Forelimb muscle (tissue), 1 donor: Measurements from ENCODE around the gene TPSAB1. TPM values are rescaled to one million over a fixed set of nuclear protein-coding genes. Genes with fewer than 3 reads are reported as not detected.

ENCODE experiments used
- DNase-seq: peaks from one replicate; pipeline ENCODE4 v3.0.0-alpha.2; 2013; ENCODE audit warnings: low read depth
- polyA plus RNA-seq: library from polyadenylated mRNA; unstranded; fragments of 120-200 nt; gene quantifications from one replicate; pipeline ENCODE4 v1.2.1, GENCODE V29; 2013; ENCODE audit not compliant: insufficient read length

The TPSAB1 gene
- polyA plus RNA-seq, 1 donor: 1.2 TPM

DNA sequence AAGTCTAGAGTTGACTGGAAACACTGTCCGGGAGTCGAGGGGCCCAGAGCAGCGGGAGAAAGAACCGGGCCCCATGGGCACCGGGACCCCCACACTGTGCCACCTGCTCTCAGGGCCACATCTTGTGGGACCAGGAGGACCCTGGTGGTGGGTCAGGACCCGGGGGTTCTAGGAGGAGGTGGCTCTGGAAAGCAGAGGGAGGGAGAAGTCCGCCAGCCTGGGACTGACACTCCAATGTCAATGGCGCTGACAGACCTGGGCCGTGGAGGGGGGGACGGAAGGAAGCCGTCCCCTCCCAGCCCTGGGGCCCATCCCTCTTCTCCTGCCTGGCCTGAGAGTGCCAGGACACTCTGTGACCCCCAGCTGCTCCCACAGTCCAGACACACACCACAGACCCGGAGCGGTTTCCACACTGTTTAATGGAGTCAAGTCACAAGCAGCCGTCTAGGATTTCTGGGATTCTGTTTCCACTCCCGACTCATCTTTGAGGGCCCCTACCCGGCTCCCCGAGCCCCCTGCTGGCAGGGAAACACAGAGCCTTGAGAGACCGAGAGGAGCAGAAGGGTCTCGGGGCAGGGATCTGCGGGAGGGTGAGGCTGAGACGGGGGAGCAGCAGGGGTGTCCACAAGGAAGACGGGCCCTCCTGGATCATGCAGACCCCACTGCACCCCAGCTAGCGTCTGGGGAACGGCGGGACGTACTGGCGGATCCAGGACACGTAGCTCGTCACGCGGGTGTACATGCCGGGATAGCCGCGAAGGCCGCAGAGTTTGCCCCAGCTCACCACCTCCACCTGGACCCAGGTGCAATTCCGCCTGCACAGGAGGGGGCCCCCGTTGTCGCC, 45.4 kb downstream of the TPSAB1 start:
- DNase-seq: no peak

DNA sequence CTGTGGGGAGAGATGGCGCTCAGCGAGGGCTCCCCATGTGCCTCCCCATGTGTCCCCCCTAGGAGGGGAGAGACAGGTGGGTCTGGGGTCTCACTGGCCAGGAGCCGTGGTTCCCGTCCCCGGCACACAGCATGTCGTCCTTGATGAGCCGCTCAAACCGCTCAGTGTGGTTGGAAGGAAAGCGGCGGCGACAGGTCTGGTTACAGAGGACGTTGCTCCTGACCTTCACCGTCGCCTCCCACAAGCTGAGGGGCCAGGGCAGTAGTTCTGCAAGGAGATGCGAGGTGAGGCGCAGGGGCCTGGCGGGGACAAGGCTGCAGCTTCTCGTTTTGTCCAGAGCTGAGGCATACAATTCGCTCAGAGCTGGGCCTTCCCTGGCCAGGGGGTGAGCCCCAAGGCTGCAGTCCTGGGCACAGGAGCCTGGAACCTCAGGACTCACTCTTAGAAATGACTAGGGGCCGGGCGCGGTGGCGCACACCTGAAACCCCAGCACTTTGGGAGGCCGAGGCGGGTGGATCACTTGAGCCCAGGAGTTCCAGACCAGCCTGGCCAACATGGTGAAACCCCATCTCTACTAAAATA, 46.1 kb downstream of the TPSAB1 start:
- no peak for DNase-seq

DNA sequence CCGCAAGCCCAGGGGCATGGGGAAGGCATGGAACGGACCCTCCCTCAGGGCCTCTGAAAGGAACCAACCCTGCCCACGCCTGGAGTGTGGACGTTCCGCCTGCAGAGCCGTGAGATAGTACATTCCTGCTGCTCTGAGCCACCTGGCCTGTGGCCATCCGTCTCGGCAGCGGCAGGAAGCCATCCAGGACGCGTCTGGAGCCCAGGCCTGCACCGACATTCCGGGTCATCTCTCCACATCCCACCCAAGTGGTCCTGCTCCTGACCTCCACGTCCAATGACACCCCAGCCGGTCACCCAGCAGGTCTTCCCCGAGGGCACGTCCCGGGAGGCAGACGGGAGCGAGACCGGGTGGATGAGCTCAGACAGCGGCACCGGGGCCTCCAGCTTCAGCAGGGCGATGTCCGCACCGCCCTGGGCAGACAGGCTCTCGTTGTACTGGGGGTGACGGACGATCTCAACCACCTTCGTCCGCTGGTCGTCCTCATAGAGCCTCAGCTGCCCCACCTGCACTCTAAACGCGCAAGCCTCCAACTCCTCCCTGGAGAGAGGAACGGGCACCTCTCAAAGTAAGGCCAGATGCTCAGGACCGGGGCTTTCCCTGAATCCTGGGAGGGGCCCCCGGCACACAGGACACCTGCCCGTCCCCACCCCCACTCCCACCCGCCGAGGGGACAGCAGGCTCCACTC, 47.6 kb downstream of the TPSAB1 start:
- DNase-seq: no peak

DNA sequence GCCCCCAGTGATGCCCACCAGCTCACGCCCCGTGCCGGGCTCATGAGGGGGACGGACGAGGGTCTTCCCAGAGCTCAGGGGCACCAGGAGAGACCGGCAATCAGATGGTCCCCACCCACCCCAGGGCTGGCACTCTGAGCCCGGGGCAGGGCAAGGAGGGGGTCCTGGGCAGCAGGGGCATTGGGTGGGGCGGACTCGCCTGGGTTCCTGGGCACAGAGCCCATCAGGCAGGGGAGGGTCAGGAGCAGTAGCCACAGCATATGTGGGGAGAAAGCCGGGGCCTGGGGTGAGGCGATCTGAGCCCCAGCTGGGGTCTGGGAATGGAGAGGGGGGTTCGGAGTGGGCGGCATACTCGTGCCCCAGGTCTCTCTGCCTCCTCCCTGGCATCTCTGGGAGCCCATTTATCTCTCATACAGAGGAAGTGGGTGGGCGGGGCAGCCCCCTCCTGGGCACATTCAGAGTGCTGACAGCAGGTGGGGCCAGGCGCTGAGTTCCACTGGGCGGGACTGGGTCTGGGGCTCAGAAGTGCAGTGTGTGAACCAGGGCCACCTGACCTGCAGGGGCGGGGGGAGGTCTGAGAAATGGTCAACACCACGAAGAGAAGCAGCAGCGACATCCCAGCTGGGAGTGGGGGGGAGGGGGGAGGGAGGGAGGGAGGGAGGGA, 48.4 kb downstream of the TPSAB1 start:
- no peak for DNase-seq

DNA sequence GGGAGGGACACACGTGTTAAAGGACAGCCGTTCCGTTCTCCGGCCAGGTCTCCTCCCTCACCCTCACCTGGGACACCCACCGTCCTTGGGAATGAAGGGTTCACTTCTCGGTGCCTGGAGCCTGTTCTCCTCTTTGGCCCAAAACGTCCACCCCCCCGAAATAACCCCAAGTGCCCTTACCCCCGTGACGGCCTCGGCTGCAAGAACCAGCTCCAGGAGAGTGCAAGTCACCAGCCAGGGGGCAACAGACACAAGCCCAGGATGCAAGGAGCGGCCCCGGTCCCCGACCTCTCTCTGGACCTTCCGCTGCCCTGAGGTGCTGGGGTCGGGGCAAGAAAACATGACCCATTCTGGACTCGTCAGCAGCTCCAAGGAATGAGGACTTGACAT, 49.0 kb downstream of the TPSAB1 start:
- DNase-seq: no peak

DNA sequence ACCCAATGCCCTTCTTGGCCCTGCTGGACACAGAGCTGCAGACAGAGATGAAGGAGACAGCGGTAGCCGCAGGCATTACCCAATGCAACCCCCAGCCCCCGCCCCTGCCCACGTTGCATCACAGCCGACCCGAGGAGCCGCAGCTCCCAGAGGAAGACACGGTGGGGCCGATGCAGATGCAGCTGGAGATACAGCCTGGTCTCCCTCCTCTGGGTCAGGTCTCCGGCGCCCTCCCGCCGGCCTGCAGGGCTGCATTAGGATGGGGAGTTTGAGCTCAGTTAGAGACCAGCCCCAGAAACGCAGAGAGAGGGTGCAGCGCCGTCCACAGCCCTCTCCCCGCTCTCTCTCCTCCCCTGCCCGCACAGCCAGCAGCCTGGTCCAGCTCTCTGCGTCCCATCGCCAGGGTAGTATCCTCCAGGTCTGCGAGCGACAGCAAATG, 49.6 kb downstream of the TPSAB1 start:
- no peak for DNase-seq

DNA sequence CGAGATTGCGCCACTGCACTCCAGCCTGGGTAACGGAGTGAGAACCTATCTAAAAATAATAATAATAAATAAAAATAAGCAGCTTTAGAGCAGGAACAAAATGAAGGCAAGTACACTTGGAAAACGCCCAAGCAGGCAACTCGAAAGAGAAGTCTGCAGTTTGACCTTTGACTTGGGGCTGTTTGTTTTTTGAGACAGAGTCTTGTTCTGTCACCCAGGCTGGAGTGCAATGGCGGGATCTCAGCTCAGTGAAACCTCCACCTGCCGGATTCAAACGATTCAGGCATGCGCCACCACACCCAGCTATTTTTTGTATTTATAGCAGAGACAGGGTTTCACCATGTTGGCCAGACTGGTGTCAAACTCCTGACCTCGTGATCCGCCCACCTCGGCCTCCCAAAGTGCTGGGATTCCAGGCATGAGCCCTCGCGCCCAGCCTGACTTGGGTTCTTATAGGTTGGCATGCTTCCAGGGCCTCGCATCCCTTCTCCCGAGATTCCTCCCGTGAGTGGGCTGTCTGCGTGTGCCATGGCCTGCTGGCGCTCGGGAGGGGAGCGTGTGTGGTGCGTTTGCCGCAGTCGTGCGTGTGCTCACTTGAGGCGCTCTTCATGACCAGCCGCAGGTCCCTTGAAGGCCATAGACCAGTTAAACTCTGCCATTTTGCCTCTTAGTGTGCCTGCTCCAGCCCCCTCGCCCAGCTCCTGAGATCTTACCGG, 50.5 kb downstream of the TPSAB1 start:
- DNase-seq: no peak

DNA sequence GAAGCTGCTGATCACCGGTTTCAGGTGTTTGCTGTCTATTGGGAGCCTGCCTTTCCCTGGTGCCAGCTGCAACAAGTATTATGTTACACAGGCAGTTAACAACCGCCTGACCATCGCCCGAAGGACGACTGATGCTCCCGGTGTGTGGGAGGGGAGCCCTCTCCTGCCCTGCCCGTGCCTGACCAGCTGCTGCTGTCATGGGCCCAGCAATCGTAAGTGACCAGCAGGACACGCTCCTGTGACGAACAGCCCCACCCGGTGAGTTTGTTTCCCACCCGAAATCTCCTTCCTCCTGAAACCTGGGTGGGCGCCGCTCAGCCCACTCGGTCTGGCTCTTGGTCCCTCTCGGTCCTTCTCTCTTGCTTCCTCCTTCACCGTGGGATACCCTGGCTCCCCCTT, 51.1 kb downstream of the TPSAB1 start:
- no peak for DNase-seq

Other genes with a start within 250 kb of the TPSAB1 start
- gene SSTR5, start 168.0 kb upstream of the TPSAB1 start, polyA plus RNA-seq: not detected
- not detected for gene C1QTNF8, start 144.5 kb upstream of the TPSAB1 start, polyA plus RNA-seq
- 51.6 TPM for gene CACNA1H, start 87.6 kb upstream of the TPSAB1 start, polyA plus RNA-seq
- gene TPSG1, start 15.4 kb upstream of the TPSAB1 start, polyA plus RNA-seq: 1.4 TPM
- gene TPSB2, start 10.5 kb upstream of the TPSAB1 start, polyA plus RNA-seq: 2.6 TPM
- gene TPSD1, start 15.4 kb downstream of the TPSAB1 start, polyA plus RNA-seq: 0.49 TPM
- 91.1 TPM for gene UBE2I, start 68.9 kb downstream of the TPSAB1 start, polyA plus RNA-seq
- 0.65 TPM for gene BAIAP3, start 92.9 kb downstream of the TPSAB1 start, polyA plus RNA-seq
- 49.3 TPM for gene TSR3, start 111.2 kb downstream of the TPSAB1 start, polyA plus RNA-seq
- gene GNPTG, start 111.2 kb downstream of the TPSAB1 start, polyA plus RNA-seq: 39.1 TPM
- gene UNKL, start 174.0 kb downstream of the TPSAB1 start, polyA plus RNA-seq: 7.5 TPM
- 11.5 TPM for gene UQCC4, start 180.0 kb downstream of the TPSAB1 start, polyA plus RNA-seq
- gene PERCC1, start 190.4 kb downstream of the TPSAB1 start, polyA plus RNA-seq: 0.20 TPM
- 2.3 TPM for gene CCDC154, start 203.9 kb downstream of the TPSAB1 start, polyA plus RNA-seq
- 33.0 TPM for gene CLCN7, start 234.3 kb downstream of the TPSAB1 start, polyA plus RNA-seq
- 0.53 TPM for gene PTX4, start 248.2 kb downstream of the TPSAB1 start, polyA plus RNA-seq